ENCODE results near the gene AKIRIN2.
"Not testable (repeated sequence)": the region's sequence is repeated elsewhere in the genome, so short reads cannot be mapped to it uniquely, and the experiment has no call there.

Gene AKIRIN2

DNA sequence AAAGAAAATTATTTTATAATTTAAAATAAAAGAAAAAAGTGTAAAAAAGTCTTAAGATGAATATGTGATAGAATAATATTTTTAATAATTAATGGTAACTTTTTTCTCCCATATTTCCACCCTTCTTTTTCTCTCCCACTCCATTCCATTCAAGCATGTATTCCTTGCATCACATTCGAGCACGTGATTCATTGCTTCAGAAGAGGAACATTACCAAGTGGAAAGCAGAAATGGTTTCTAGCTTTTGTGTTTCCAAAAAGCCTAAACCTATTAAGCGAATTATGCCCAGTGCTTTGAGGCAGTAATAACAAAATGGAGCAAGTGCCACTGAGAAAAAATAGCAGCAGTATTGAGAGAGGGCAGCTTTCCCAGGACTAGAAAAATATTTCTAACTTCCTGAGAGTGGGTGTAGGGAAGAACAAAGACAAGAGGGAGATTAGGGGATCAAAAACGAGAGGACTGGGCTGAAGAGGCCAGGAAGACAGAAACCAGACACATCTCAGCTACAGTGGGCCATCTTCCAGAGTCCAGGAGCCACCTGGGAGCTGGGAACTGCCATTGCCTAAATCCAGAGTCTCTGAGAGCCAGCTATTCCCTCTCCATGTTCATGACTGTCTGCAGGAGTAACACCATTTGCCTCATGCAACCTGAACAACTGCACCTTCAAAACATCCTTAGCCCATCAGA lies 15.0 kb upstream of the AKIRIN2 start:
- no peak for DNase-seq

GRCh38 chr6:87714093-87714842 lies 12.2 kb upstream of the AKIRIN2 start:
- DNase-seq, result no peak

- not testable (repeated sequence) for DNase-seq
These were observed 10.7 kb upstream of the AKIRIN2 start for GRCh38 chr6:87712713-87713112.

- DNase-seq, result no peak
These were observed 8.1 kb upstream of the AKIRIN2 start for GRCh38 chr6:87710090-87710489.

GRCh38 chr6:87708581-87709427 lies 6.8 kb upstream of the AKIRIN2 start:
- not testable (repeated sequence) for DNase-seq

DNA sequence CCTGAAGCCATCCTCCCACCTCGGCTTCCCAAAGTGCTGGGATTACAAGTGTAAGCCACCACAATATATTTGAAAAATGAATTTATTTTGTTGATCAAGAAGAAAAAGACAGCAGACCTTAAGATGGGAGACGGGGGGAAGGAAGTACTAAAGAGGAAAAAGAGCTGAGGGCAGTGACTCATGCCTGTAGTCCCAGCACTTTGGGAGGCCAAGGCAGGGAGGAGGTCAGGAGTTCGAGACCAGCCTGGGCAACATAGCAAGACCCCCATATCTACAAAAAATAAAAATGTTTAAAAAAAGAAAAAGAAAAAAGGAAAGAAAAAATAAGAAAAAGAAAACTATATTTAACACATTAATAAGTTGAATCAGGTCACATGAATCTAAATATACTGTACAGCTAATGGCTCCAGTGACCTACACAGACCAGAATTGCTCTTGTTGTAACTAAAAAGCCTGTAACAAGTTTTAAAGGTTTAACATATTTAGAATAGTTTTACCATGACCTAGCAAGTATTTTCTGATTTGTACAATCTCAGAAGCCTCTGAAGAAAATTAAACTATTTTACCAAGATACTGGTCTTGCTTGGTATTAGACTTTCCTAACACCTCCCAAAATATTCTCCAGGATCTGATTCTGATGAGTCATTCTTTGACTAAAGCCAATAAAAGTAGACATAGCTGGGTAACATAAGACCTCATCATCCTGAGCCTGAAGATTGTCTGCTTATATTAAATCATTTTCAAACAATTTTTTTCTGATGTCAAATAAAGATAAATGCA lies 4.3 kb upstream of the AKIRIN2 start:
- DNase-seq, result no peak

DNA sequence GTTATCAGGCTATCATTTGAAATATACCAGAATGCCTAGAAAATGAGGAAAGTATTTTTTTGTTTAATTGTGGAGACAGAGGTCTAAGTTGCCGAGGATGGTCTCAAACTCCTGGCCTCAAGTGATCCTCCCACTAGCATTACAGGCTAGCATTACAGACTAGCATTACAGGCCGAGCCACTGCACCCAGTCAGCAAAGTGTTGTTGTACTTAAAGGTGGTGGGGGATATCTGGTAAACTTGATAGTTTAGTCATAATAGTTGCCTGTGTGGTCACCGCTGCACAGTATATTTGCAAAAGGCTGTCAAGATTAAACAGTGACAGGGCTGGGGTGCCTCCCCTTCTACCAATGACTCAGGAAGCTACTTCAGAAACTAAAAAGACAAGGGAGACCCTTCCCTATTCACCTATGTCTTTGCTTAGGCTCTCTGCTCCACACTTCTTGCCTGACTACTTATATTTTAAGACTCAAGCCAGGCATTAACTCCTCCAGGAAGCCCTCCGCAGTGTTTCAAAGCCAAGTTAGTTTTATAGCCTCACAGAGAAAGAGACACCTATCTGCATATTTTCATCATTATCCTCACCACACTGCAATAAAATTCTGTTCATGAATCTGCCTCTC lies 3.1 kb upstream of the AKIRIN2 start:
- DNase-seq, result peak; percentile 26 to 36

GRCh38 chr6:87703039-87703438 lies 1.0 kb upstream of the AKIRIN2 start:
- DNase-seq, result not testable (repeated sequence)

GRCh38 chr6:87702589-87702945 lies 534 bp upstream of the AKIRIN2 start:
- no peak for DNase-seq

- no peak for DNase-seq
These were observed 723 bp downstream of the AKIRIN2 start for GRCh38 chr6:87701344-87701675.

DNA sequence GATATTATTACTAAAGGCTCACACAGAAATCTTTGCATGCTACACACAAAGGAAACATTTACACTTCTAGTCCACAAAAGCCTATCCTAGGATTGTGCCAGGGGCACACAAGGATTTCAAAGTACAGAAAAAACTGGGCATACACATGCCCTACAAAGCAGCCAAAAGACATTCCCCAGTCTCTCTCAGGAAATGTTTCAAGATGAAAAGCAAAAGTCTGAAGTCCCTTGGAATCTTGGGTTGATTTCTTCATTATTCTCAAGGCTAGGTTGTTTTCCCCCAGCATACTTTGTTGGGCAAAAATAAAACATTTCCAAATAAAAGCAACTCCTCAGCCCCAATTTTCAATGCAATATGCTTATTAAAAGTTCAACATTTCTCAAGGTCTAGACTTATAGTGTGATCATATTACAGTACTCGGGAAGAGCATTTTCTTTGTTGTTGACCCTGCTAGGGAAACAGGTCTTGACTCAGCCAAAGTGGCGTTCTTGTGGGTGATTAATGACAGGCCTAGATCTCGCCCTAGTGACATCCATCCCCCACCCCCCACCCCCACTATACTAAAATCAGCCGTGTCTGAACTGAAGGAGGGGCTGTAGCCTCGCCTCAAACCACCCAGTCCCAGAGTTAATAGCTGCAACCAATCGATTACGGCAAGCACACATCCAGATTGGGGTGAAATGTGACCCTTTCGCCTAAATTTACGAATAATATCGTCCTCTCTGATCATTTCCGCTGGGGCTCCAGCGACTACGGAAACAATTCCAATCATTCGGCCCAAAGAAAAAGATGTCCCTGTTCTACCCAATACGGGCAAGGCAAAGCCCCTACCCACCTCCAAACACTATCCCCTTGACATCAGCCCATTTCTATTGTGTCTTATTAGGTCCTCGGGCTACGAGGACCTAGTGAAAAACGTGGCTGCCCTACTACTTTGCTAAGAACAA lies 1.4 kb downstream of the AKIRIN2 start:
- peak; percentile 11 to 28 for DNase-seq

- no peak for DNase-seq
These were observed 2.5 kb downstream of the AKIRIN2 start for GRCh38 chr6:87699576-87699975.

- DNase-seq, result no peak
These were observed 3.5 kb downstream of the AKIRIN2 start for GRCh38 chr6:87698547-87699006.

DNA sequence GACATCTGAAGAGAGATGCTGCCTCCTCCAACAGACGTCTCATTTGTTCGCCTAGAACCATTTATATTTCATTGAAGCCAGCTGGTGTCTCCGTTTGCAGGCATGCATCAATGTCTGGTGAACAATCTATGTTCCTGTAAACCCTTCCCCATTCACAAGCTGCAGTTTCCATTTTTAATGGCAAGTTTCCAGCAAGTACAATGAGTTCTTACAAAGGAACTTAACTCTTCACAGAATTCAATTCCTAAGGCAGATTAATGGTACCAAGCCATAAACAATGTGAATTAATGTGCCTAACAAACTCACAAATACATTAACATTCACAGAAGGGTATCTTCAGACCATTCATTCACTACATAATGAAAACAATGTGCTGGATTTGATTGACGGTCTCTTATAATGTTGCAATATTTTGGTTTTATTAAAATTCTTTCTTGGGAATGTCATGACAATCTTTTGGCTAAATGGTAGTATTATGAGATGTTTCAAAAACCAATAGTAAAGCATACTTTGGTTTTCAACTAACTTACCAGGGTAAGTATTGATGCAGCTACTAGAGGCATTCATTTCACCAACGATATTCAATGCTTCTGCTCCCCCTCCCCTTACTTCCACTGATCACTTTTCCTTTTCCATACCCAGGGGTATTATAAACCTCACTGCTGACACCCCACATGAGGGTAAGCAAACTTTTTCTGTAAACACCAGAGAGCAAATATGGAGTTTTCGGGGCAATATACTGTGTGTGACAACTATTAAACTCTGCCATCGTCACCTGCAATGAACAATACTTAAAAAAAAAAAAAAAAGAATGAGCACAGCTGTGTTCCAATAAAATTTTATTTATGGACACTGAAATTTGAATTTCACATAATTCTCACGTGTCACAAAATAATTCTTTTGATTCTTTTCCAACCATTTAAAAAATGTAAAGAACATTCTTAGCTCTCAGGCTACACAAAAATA lies 4.2 kb downstream of the AKIRIN2 start:
- DNase-seq, result no peak

DNA sequence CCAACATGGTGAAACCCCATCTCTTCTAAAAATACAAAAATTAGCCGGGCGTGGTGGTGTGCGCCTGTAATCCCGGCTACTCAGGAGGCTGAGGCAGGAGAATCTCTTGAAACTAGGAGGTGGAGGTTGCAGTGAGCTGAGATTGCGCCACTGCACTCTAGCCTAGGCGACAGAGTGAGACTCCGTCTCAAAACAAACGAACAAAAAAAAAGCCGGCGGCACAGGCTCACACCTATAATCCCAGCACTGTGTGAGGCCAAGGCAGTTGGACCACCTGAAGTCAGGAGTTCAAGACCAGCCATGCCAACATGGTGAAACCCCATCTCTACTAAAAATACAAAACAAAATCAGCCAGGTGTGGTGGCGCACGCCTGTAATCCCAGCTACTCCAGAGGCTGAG lies 5.2 kb downstream of the AKIRIN2 start:
- not testable (repeated sequence) for DNase-seq

DNA sequence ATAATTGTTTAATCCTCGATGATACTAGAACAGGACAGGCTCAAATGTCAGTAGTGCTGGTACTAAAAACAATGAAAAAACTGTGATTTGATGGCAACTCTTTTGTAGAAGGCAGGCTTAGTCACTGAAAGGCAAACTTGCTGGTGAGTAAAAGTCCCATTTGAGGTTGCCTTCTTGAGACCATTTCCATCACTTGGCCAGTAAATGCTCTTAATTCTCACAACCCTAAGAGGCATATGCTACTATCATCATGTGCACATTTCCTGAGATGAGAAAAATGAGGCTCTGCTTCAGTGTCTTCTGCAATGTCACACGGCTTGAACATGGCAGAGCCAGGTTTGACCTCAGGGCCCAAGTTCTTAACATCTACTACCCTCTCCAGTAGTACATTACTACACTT lies 9.9 kb downstream of the AKIRIN2 start:
- DNase-seq, result no peak

DNA sequence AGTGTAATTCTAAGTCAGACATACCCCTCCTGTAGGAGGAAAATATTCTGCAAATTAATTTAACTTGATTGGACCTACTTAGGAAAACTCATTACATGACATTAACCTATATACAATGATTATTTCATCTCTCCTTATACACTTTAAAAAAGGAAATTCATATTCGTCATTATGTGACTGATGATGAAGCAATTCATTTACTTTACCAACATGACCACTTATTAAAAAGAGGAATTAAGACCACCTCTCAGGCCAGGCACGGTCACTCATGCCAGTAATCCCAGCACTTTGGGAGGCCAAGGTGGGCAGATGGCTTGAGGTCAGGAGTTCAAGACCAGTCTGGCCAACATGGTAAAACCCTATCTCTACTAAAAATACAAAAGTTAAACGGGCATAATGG lies 11.6 kb downstream of the AKIRIN2 start:
- DNase-seq, result no peak

DNA sequence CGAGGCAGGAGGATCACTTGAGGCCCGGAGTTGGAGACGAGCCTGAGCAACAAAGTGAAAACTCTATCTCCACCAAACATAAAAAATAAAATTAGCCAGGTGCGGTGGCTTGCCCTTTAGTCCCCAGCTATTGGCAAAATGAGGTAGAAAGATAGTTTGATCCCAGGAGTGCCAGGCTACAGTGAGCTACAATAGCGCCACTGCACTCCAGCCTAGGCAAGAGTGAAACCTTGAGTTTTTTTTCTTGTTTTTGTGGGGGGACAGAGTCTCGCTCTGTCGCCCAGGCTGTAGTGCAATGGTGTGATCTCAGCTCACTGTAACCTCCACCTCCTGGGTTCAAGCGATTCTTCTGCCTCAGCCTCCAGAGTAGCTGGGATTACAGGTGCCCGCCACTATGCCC lies 14.1 kb downstream of the AKIRIN2 start:
- not testable (repeated sequence) for DNase-seq

DNA sequence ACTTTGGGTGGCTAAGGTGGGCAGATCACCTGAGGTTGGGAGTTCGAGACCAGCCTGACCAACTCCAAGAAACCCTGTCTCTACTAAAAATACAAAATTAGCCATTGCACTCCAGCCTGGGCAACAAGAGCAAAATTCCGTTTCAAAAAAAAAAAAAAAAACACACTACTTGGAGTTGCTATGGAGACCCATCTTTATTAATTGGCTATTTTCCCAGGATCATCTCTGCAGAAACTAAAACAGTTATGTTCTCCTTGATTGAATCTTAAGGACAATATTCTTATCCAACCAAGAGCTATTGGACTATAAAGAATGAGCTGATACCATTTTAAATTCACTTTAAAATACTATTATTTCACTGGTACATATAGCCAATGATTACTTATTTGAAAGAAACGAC lies 14.7 kb downstream of the AKIRIN2 start:
- no peak for DNase-seq

- DNase-seq, result not testable (repeated sequence)
These were observed 15.3 kb downstream of the AKIRIN2 start for GRCh38 chr6:87686636-87687205.
